NCI-H2227 (cell line): ENCODE data around the gene PLEKHA1.

Experiments used
- DNase-seq: peaks from one replicate; lab custom pipeline; 2025; ENCODE audit not compliant: unreplicated experiment; lab: John Stamatoyannopoulos, UW

Gene PLEKHA1

GRCh38 chr10:122459561-122460273 is 85.2 kb downstream of the PLEKHA1 start:
- no peak for DNase-seq

DNA sequence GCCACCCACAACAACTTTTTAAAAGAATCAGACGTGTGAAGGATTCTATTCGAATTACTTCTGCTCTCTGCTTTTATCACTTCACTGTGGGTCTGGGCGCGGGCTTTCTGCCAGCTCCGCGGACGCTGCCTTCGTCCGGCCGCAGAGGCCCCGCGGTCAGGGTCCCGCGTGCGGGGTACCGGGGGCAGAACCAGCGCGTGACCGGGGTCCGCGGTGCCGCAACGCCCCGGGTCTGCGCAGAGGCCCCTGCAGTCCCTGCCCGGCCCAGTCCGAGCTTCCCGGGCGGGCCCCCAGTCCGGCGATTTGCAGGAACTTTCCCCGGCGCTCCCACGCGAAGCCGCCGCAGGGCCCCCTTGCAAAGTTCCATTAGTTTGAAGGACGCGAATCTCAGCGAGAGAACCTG is 86.4 kb downstream of the PLEKHA1 start:
- DNase-seq = no peak

GRCh38 chr10:122461367-122461728 is 86.8 kb downstream of the PLEKHA1 start, which contains the start of gene HTRA1:
Gene HTRA1 (plus strand): TSS chr10:122461553. CDS start chr10:122461653, 100 bp downstream.
- peak; percentile 9 for DNase-seq

DNA sequence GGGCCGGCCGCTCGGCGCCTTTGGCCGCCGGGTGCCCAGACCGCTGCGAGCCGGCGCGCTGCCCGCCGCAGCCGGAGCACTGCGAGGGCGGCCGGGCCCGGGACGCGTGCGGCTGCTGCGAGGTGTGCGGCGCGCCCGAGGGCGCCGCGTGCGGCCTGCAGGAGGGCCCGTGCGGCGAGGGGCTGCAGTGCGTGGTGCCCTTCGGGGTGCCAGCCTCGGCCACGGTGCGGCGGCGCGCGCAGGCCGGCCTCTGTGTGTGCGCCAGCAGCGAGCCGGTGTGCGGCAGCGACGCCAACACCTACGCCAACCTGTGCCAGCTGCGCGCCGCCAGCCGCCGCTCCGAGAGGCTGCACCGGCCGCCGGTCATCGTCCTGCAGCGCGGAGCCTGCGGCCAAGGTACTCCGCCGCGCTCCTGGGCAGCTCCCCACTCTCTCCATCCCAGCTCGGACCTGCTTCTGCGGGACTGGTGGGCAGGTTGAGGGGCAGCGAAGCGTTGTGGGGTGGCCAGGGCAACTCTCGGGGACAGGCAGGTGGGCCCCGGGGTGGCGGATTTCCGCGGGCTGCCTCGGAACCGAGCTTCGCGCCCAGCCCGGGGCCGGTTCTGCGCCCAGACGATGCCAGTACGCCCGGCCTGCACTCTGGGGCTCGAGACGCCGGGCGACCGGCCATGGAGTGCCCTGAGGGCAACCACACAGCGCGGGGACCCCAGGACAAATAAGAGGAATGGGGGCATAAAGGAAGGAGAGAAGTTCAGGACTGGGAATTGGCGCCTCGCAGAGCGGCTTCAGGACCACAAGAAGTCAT is 87.4 kb downstream of the PLEKHA1 start:
- DNase-seq = peak; percentile 8

- peak; percentile 3 for DNase-seq
Measured at GRCh38 chr10:122462533-122463465, 88.3 kb downstream of the PLEKHA1 start.

DNA sequence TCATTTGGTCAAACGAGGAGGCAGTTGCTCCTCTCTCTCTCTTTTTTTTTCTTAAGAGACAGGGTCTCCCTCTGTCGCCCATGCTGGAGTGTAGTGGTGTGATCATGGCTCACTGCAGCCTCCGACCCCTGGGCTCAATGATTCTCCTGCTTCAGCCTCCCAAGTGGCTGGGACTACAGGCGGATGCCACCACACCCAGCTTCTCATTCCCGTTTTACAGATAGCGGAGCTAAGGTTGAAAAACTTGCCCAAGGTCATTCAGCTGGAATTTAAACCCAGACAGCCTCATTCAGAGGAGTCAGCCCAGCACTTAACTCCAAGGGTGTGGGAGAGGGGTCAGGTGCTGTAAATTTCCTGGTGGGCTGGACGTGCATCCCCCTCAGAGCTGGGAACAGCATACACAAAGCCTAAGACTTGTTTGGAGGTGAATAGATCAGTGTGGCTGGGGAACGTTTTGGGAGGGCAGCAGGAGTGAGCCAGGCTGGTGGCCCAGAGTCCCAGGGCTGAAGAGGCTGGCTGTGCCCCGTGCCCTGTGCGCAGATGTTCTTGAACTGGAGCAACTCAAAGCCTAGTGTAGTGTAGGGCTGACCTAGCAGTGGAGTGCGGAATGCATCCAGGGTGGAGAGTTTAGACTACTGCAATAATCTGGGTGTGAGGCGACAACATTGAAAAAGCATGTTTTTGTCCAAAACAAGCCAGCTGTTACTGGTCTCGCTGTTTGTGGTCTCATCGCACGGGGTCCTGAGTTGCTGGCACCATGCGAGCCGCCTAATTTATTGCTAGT is 89.2 kb downstream of the PLEKHA1 start:
- DNase-seq = no peak

DNA sequence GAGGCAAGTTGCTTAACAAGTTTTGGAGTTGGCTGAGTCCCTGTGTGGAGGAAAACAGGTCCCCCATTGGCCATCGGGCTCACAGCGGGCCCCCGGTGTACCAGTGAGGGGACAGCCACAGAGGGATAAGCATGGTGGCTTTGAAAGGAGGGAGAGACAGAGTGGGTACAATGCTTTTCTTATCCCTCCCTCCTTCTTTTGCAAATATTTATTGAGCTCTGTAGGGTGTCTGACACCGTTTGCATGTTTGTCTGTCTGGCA is 89.7 kb downstream of the PLEKHA1 start:
- no peak for DNase-seq

DNA sequence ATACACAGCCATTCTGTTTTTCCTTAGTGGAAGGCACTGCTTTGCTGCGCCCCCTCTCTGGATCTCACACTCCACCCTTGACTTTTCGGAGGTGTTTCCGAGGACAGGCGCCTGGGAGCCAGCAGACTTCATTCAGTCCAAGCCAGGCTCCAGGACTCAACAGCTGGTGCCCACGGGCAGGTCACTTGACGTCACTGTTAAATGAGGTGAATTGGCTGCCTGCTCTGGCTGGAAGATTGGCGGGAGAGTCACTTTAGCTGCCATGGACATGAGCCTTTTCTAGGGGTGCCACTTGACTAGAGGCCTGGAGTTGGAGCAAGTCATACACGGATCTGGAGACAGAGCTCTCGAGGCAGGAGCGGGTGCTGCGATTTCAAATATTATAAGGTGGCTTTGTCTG is 90.1 kb downstream of the PLEKHA1 start:
- no peak for DNase-seq

GRCh38 chr10:122465401-122466040 is 91.0 kb downstream of the PLEKHA1 start:
- no peak for DNase-seq

DNA sequence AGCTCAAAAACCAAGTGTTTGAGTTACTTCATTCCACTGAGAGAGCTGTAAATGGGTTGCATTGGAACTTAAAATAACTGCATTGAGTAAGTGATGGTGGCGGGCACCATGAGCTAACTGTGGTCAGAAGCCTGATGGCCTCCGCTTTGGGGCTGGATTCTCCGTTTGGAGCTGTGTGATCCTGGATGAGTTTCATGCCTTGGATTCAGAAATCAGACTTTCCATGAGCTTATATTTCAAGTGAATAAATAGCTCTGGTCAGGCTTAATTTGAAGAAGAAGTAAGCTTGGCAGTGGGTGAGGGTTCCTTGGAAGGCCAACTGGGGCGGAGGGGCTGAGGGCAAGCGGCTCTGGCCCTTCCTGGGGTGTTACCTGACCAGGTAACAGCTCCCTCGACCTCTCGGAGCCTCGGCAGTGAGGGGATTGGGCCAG is 92.5 kb downstream of the PLEKHA1 start:
- DNase-seq = no peak

DNA sequence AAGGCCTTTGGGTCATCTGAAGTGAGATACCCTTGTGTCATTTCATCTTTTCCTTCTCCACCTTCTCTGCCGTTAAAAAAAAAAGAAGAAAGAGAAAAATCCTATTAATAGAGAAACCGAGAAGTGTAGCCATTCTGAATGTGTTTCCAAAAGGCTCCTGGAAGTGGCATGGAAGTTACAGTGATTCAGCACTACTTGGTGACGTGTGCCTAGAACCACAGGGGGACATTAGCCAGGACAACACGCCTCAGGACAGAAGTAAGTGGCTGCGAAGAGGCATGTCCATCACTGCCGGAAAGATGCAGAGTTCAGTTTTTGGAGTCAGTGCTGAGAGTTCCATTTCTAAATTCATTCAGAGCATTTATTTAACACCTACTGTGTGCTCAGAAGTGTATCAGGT is 93.2 kb downstream of the PLEKHA1 start:
- DNase-seq = no peak

DNA sequence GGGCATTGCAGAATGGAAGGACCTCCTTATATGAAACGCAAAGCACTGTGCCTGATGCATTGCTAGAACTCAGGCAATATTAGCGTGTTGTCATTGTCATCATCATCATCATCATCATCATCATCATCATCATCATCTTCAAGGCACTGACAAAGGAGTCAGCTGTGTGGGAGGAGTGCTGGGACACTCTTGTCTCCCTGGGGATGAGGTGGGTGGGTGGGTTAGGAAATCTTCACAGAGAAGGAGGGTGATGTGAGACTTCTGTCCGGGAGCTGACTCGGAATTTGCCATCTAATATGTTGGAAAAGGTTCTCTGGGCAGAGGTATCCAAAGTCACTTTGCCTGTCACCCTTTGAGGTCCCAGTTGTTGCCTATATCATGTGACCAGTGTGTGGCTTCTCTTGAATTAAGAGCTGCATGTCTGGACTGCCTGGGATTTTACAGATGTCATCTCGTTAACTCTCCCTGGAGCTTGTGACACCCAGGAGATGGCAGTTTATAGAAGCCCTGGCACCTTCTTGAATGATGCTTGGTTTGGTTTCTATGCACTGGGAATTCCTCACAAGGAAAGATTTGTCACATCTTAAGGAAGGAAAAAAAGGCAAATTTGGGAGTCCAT is 93.9 kb downstream of the PLEKHA1 start:
- no peak for DNase-seq

GRCh38 chr10:122468926-122469781 is 94.6 kb downstream of the PLEKHA1 start:
- DNase-seq = no peak

- no peak for DNase-seq
Measured at GRCh38 chr10:122469848-122470247, 95.3 kb downstream of the PLEKHA1 start.

GRCh38 chr10:122471531-122472177 is 97.1 kb downstream of the PLEKHA1 start:
- no peak for DNase-seq

DNA sequence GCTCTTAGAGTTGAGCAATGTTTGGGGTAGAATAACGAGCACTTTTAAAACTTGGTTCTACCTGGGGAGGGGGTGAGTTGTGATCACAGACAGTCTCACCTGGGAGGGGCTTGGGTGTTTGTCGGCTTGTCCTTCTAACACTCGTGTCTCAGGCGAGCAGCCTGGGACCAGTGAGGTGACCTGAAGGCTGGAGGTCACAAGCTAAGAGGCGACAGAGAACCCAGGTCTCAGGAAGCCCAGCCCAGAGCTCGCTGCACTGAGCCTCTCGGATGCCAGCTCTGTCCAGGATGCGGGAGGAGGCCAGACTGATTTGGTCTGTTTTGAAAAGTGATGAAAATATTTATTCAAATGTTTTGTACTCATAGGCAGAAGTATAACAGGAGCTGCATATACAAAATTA is 98.6 kb downstream of the PLEKHA1 start:
- no peak for DNase-seq

- DNase-seq = peak; percentile 27
Measured at GRCh38 chr10:122474131-122474818, 99.8 kb downstream of the PLEKHA1 start.

GRCh38 chr10:122475100-122475499 is 100.6 kb downstream of the PLEKHA1 start:
- no peak for DNase-seq
